GM18511 (cell line): Measurements from ENCODE around the gene EIF2AK2.
"Not testable (repeated sequence)": the region's sequence is repeated elsewhere in the genome, so short reads cannot be mapped to it uniquely, and the experiment has no call there.

Experiments used
- ATAC-seq: cut with Tn5 transposase; IDR thresholded peaks from one replicate; pipeline ENCODE4 v1.9.1; 2021; ENCODE audit warnings: mild to moderate bottlenecking, moderate library complexity; ENCODE audit not compliant: unreplicated experiment

EIF2AK2 gene

GRCh38 chr2:37156857-37157714 lies at the start of gene EIF2AK2:
EIF2AK2 (minus strand) TSS chr2:37156980; CDS start chr2:37147806, 9,174 bp downstream.
- peak; percentile 92 for ATAC-seq

GRCh38 chr2:37205689-37206341 lies 49.0 kb upstream of the EIF2AK2 start:
- no peak for ATAC-seq

- ATAC-seq = not testable (repeated sequence)
Observed at GRCh38 chr2:37205071-37205661, 48.4 kb upstream of the EIF2AK2 start.

- ATAC-seq = no peak
Observed at GRCh38 chr2:37203708-37204107, 46.9 kb upstream of the EIF2AK2 start.

- ATAC-seq = no peak
Observed at GRCh38 chr2:37201766-37202165, 45.0 kb upstream of the EIF2AK2 start.

GRCh38 chr2:37201208-37201607 lies 44.4 kb upstream of the EIF2AK2 start:
- ATAC-seq = no peak

- ATAC-seq = no peak
Observed at GRCh38 chr2:37198681-37199065, 41.9 kb upstream of the EIF2AK2 start.

- ATAC-seq = peak; percentile 83
Observed at GRCh38 chr2:37196320-37197195, 39.8 kb upstream of the EIF2AK2 start, which contains the start of gene CEBPZOS. CEBPZOS (plus strand) TSS chr2:37196496; CDS start chr2:37199705, 3,209 bp downstream.

- peak; percentile 6 for ATAC-seq
Observed at GRCh38 chr2:37195862-37196319, 39.1 kb upstream of the EIF2AK2 start.

GRCh38 chr2:37192551-37192950 lies 35.8 kb upstream of the EIF2AK2 start:
- ATAC-seq = no peak

GRCh38 chr2:37191747-37192146 lies 35.0 kb upstream of the EIF2AK2 start:
- ATAC-seq = no peak

GRCh38 chr2:37191253-37191652 lies 34.5 kb upstream of the EIF2AK2 start:
- ATAC-seq = no peak

- no peak for ATAC-seq
Observed at GRCh38 chr2:37190290-37190689, 33.5 kb upstream of the EIF2AK2 start.

GRCh38 chr2:37189452-37190153 lies 32.8 kb upstream of the EIF2AK2 start:
- no peak for ATAC-seq

- no peak for ATAC-seq
Observed at GRCh38 chr2:37188570-37188969, 31.8 kb upstream of the EIF2AK2 start, which contains the start of gene SULT6B1. SULT6B1 (minus strand) TSS chr2:37188670; CDS start chr2:37188640, 30 bp downstream.

- ATAC-seq = no peak
Observed at GRCh38 chr2:37181726-37182684, 25.2 kb upstream of the EIF2AK2 start.

- ATAC-seq = no peak
Observed at GRCh38 chr2:37180640-37181039, 23.9 kb upstream of the EIF2AK2 start.

GRCh38 chr2:37180006-37180639 lies 23.3 kb upstream of the EIF2AK2 start:
- ATAC-seq = no peak
